Smooth muscle cell (in vitro differentiated cells): ENCODE data around the gene MGAT2. TPM values are rescaled to one million over a fixed set of nuclear protein-coding genes. Genes with fewer than 3 reads are reported as not detected.

Experiments used
- DNase-seq: peaks from one replicate; lab custom pipeline; 2025; ENCODE audit not compliant: unreplicated experiment; lab: John Stamatoyannopoulos, UW
- H2AFZ ChIP-seq: fragments of 200-600 bp; sonication (generic); 2 replicates; pipeline ENCODE4 v1.6.0; 2016; ENCODE audit warnings: antibody characterized with exemption, low read depth, mild to moderate bottlenecking
- H3F3A ChIP-seq: fragments of 200-600 bp; sonication (generic); 2 replicates; pipeline ENCODE4 v1.6.0; 2017; ENCODE audit warnings: antibody characterized with exemption, low read depth
- H3K27ac ChIP-seq: fragments of 200-600 bp; sonication (generic); 2 replicates; pipeline ENCODE4 v1.5.1; 2016; ENCODE audit warnings: low read depth, mild to moderate bottlenecking
- H3K27me3 ChIP-seq: fragments of 200-600 bp; sonication (generic); 2 replicates; pipeline ENCODE4 v1.6.1; 2016; ENCODE audit warnings: low read depth, mild to moderate bottlenecking
- H3K36me3 ChIP-seq: fragments of 200-600 bp; sonication (generic); 2 replicates; pipeline ENCODE4 v1.5.1; 2016; ENCODE audit warnings: low read depth
- H3K4me1 ChIP-seq: fragments of 200-600 bp; sonication (generic); 2 replicates; pipeline ENCODE4 v1.5.1; 2016; ENCODE audit warnings: low read depth
- H3K4me2 ChIP-seq: fragments of 200-600 bp; sonication (generic); 2 replicates; pipeline ENCODE4 v1.6.0; 2016; ENCODE audit warnings: mild to moderate bottlenecking
- H3K4me3 ChIP-seq: fragments of 200-600 bp; sonication (generic); 2 replicates; pipeline ENCODE4 v1.5.1; 2016; ENCODE audit warnings: mild to moderate bottlenecking
- H3K79me2 ChIP-seq: fragments of 200-600 bp; sonication (generic); 2 replicates; pipeline ENCODE4 v1.6.0; 2016; ENCODE audit warnings: low read depth, mild to moderate bottlenecking
- H3K9ac ChIP-seq: fragments of 200-600 bp; sonication (generic); 2 replicates; pipeline ENCODE4 v1.6.0; 2016; ENCODE audit warnings: low read depth
- H3K9me3 ChIP-seq: fragments of 200-600 bp; sonication (generic); replicated peaks from 2 replicates; pipeline ENCODE4 v1.5.1; 2016; ENCODE audit warnings: low read depth
- H4K20me1 ChIP-seq: fragments of 200-600 bp; sonication (generic); 2 replicates; pipeline ENCODE4 v1.6.0; 2016; ENCODE audit warnings: low read depth
- CTCF ChIP-seq: fragments of 200-600 bp; sonication (generic); IDR thresholded peaks from 2 replicates; pipeline ENCODE4 v1.5.1; 2017; ENCODE audit warnings: borderline replicate concordance, mild to moderate bottlenecking, antibody characterized with exemption; ENCODE audit not compliant: insufficient read depth, poor library complexity, severe bottlenecking
- WGBS: methylation state at CpG from one replicate; pipeline ENCODE4 v1.1.7; 2016; ENCODE audit warnings: low lambda C conversion rate; 5-methylcytosine and 5-hydroxymethylcytosine counted together
- polyA plus RNA-seq: library from polyadenylated mRNA; unstranded; fragments of >200 nt; fragmentation: Nextera tagmentation; extraction: Ambion mirVana; gene quantifications from 2 replicates; pipeline ENCODE4 v1.2.1, GENCODE V29; 2016
- small RNA-seq: library from RNA; depleted of rRNA; stranded (forward); fragments of <200 nt; gene quantifications from one replicate; pipeline ENCODE3, GENCODE V24; 2014
- total RNA-seq: library from RNA; depleted of rRNA; stranded (reverse); fragments of >200 nt; gene quantifications from 2 replicates; pipeline ENCODE4 v1.2.3, GENCODE V29; 2014

Gene MGAT2
- total and polyA plus RNA-seq, 2 experiments from 2014 or later: 41.0 to 50.9 TPM

GRCh38 chr14:49659526-49660455, 39.2 kb downstream of the MGAT2 start:
- 96% methylated on average over 2 of the region's 2 CpGs for WGBS
- H3K9me3 ChIP-seq: no peaks in the 10 kb centered on the region
- TF ChIP-seq CTCF: no peak
- H3K4me3 ChIP-seq: no peak overlapping the region
- no peak for DNase-seq
- H3K27me3 ChIP-seq: no peaks in the 10 kb centered on the region
- H4K20me1 ChIP-seq: no peaks in the 10 kb centered on the region
- no peak overlapping the region for H3K9ac ChIP-seq
- no peaks in the 10 kb centered on the region for H3F3A ChIP-seq
- H2AFZ ChIP-seq: no peak overlapping the region
- H3K36me3 ChIP-seq: no peaks in the 10 kb centered on the region
- H3K4me1 ChIP-seq: no peaks in the 10 kb centered on the region
- H3K27ac ChIP-seq: peak overlapping the region; percentile 31
- no peaks in the 10 kb centered on the region for H3K79me2 ChIP-seq
- no peak overlapping the region for H3K4me2 ChIP-seq

GRCh38 chr14:49670475-49670874, 49.9 kb downstream of the MGAT2 start:
- H3K4me3 ChIP-seq: no peak overlapping the region
- no peaks in the 10 kb centered on the region for H3K36me3 ChIP-seq
- H3F3A ChIP-seq: no peaks in the 10 kb centered on the region
- H3K27ac ChIP-seq: no peak overlapping the region
- no peaks in the 10 kb centered on the region for H4K20me1 ChIP-seq
- H3K9ac ChIP-seq: no peak overlapping the region
- no peak overlapping the region for H3K4me2 ChIP-seq
- TF ChIP-seq CTCF: no peak
- H2AFZ ChIP-seq: no peak overlapping the region
- no peaks in the 10 kb centered on the region for H3K4me1 ChIP-seq
- no peaks in the 10 kb centered on the region for H3K9me3 ChIP-seq
- DNase-seq: no peak
- H3K79me2 ChIP-seq: no peaks in the 10 kb centered on the region
- H3K27me3 ChIP-seq: no peaks in the 10 kb centered on the region

Small RNA genes within 50 kb of the gene (small RNA-seq; reads per million reads assigned to genes)
- gene AL139099.3 (not detected), gene AL139099.4 (not detected), gene RF00019 (not detected)

Other genes with a start within 250 kb of the MGAT2 start
- gene RPS29, start 34.4 kb upstream of the MGAT2 start, total RNA-seq: 6,053 and 7,688 TPM in 2 replicates
- gene RPS29, start 34.4 kb upstream of the MGAT2 start, polyA plus RNA-seq: 1,151 and 1,263 TPM in 2 replicates
- 12.9 and 18.7 TPM in 2 replicates for gene LRR1, start 21.9 kb upstream of the MGAT2 start, total RNA-seq
- gene LRR1, start 21.9 kb upstream of the MGAT2 start, polyA plus RNA-seq: 14.7 and 15.7 TPM in 2 replicates
- 197 and 228 TPM in 2 replicates for gene RPL36AL, start 173 bp upstream of the MGAT2 start, total RNA-seq
- gene RPL36AL, start 173 bp upstream of the MGAT2 start, polyA plus RNA-seq: 279 and 292 TPM in 2 replicates
- 12.0 and 14.0 TPM in 2 replicates for gene DNAAF2, start 14.4 kb downstream of the MGAT2 start, total RNA-seq
- 10.4 and 11.3 TPM in 2 replicates for gene DNAAF2, start 14.4 kb downstream of the MGAT2 start, polyA plus RNA-seq
- gene POLE2, start 67.4 kb downstream of the MGAT2 start, total RNA-seq: 4.1 and 9.6 TPM in 2 replicates
- 3.7 and 7.5 TPM in 2 replicates for gene POLE2, start 67.4 kb downstream of the MGAT2 start, polyA plus RNA-seq
- gene KLHDC1, start 72.3 kb downstream of the MGAT2 start, total RNA-seq: 5.9 and 8.6 TPM in 2 replicates
- gene KLHDC1, start 72.3 kb downstream of the MGAT2 start, polyA plus RNA-seq: 4.1 and 5.1 TPM in 2 replicates
- 52.0 and 72.1 TPM in 2 replicates for gene KLHDC2, start 147.4 kb downstream of the MGAT2 start, total RNA-seq
- 78.3 and 88.9 TPM in 2 replicates for gene KLHDC2, start 147.4 kb downstream of the MGAT2 start, polyA plus RNA-seq
- 41.2 and 80.8 TPM in 2 replicates for gene NEMF, start 232.0 kb downstream of the MGAT2 start, total RNA-seq
- gene NEMF, start 232.0 kb downstream of the MGAT2 start, polyA plus RNA-seq: 41.2 and 63.8 TPM in 2 replicates